GM19395 (cell line): ENCODE data around the gene ZBTB16.

Experiments used
- ATAC-seq: cut with Tn5 transposase; IDR thresholded peaks from one replicate; pipeline ENCODE4 v1.9.1; 2021; ENCODE audit warnings: mild to moderate bottlenecking, moderate library complexity; ENCODE audit not compliant: unreplicated experiment

ZBTB16 gene

GRCh38 chr11:114059278-114059983, at the start of gene ZBTB16:
TSS of gene ZBTB16 (plus strand) at chr11:114059711. CDS start at chr11:114063301, 3,590 bp downstream.
- ATAC-seq, result no peak

- no peak for ATAC-seq
These were observed 48.6 kb upstream of the ZBTB16 start for GRCh38 chr11:114010931-114011330.

GRCh38 chr11:114011443-114011842, 48.1 kb upstream of the ZBTB16 start:
- ATAC-seq, result no peak

- no peak for ATAC-seq
These were observed 44.4 kb upstream of the ZBTB16 start for GRCh38 chr11:114015117-114015516.

- ATAC-seq, result no peak
These were observed 42.5 kb upstream of the ZBTB16 start for GRCh38 chr11:114016986-114017385.

- no peak for ATAC-seq
These were observed 41.8 kb upstream of the ZBTB16 start for GRCh38 chr11:114017723-114018122.

GRCh38 chr11:114019046-114019445, 40.5 kb upstream of the ZBTB16 start:
- no peak for ATAC-seq

GRCh38 chr11:114019574-114019973, 39.9 kb upstream of the ZBTB16 start:
- no peak for ATAC-seq

- ATAC-seq, result no peak
These were observed 34.1 kb upstream of the ZBTB16 start for GRCh38 chr11:114025329-114025907.

- ATAC-seq, result no peak
These were observed 33.2 kb upstream of the ZBTB16 start for GRCh38 chr11:114026355-114026754.

- ATAC-seq, result no peak
These were observed 32.1 kb upstream of the ZBTB16 start for GRCh38 chr11:114027391-114027790.

GRCh38 chr11:114027926-114028325, 31.6 kb upstream of the ZBTB16 start:
- ATAC-seq, result no peak

- no peak for ATAC-seq
These were observed 28.1 kb upstream of the ZBTB16 start for GRCh38 chr11:114031246-114031966.

GRCh38 chr11:114031967-114032320, 27.6 kb upstream of the ZBTB16 start:
- ATAC-seq, result no peak

- no peak for ATAC-seq
These were observed 26.4 kb upstream of the ZBTB16 start for GRCh38 chr11:114033066-114033465.

GRCh38 chr11:114033572-114033971, 25.9 kb upstream of the ZBTB16 start:
- ATAC-seq, result no peak

- no peak for ATAC-seq
These were observed 24.6 kb upstream of the ZBTB16 start for GRCh38 chr11:114034956-114035355.

- ATAC-seq, result no peak
These were observed 23.2 kb upstream of the ZBTB16 start for GRCh38 chr11:114036147-114036811.

- ATAC-seq, result no peak
These were observed 22.6 kb upstream of the ZBTB16 start for GRCh38 chr11:114036958-114037357.

- ATAC-seq, result no peak
These were observed 20.0 kb upstream of the ZBTB16 start for GRCh38 chr11:114039551-114039950.

GRCh38 chr11:114040706-114041211, 18.8 kb upstream of the ZBTB16 start:
- no peak for ATAC-seq
